Thoracic aorta (tissue), 2 donors: ENCODE measurements around the gene RAD54L. TPM values are rescaled to one million over a fixed set of nuclear protein-coding genes. Genes with fewer than 3 reads are reported as not detected.

Source experiments
- ATAC-seq: fragments of 150-250 bp; one replicate; pipeline ENCODE4 v1.8.0; 2017; ENCODE audit warnings: low read depth; ENCODE audit not compliant: insufficient number of reproducible peaks, low FRiP score
- DNase-seq: peaks from one replicate; pipeline ENCODE4 v3.0.0-alpha.2; 2020; ENCODE audit warnings: low spot score
- H3K27ac ChIP-seq, 2 donors: fragments of 200-600 bp; sonication (generic); 1 replicate in 1 of 2; 2 replicates in 1 of 2; pipeline ENCODE4 v1.5.1; 2016; ENCODE audit warnings: mild to moderate bottlenecking in 2 of 2, moderate library complexity in 2 of 2
- H3K27me3 ChIP-seq: fragments of 200-600 bp; sonication (generic); replicated peaks from 2 replicates; pipeline ENCODE4 v1.6.0; 2016; ENCODE audit warnings: mild to moderate bottlenecking; ENCODE audit not compliant: insufficient read depth
- H3K36me3 ChIP-seq: fragments of 200-600 bp; sonication (generic); one replicate; pipeline ENCODE4 v1.5.1; 2016
- H3K4me1 ChIP-seq, 2 donors: fragments of 200-600 bp; sonication (generic); 1 replicate in 1 of 2; 2 replicates in 1 of 2; pipeline versions ENCODE4 v1.5.1 to v1.6.0; 2016; ENCODE audit warnings: low read depth in 2 of 2, mild to moderate bottlenecking in 1 of 2; ENCODE audit not compliant: control insufficient read depth in 1 of 2
- H3K4me3 ChIP-seq: fragments of 200-600 bp; sonication (generic); 2 replicates; pipeline ENCODE4 v1.5.1; 2016; ENCODE audit warnings: mild to moderate bottlenecking
- H3K9me3 ChIP-seq: fragments of 200-600 bp; sonication (generic); 2 replicates; pipeline ENCODE4 v1.5.1; 2016
- total RNA-seq, 2 donors: library from RNA; depleted of rRNA; stranded (reverse); fragments of >200 nt; gene quantifications; one replicate each; pipeline versions ENCODE4 v1.1.0 to v1.2.3, GENCODE V29; 2016
- TF ChIP-seq, protein P1 (sequence below): fragments of 200-600 bp; sonication (generic); IDR thresholded peaks from one replicate; pipeline ENCODE4 v1.5.1; 2019; ENCODE audit warnings: antibody characterized with exemption

Gene RAD54L
- total RNA-seq, 2 donors from 2014 or later: 0.68 to 4.1 TPM

- ATAC-seq (no peak), DNase-seq (no peak)
- H3K4me3 ChIP-seq: peak overlapping the region; percentile 98
- H3K4me1 ChIP-seq: peaks cover 19 to 37% of the 10 kb centered on the region in 2 donors
- no peaks in the 10 kb centered on the region for H3K9me3 ChIP-seq
- H3K27me3 ChIP-seq: no peaks in the 10 kb centered on the region
- peaks cover 5% of the 10 kb centered on the region for H3K36me3 ChIP-seq
- H3K27ac ChIP-seq: peak overlapping the region; percentile 91 to 97
- TF ChIP-seq, protein P1, sequence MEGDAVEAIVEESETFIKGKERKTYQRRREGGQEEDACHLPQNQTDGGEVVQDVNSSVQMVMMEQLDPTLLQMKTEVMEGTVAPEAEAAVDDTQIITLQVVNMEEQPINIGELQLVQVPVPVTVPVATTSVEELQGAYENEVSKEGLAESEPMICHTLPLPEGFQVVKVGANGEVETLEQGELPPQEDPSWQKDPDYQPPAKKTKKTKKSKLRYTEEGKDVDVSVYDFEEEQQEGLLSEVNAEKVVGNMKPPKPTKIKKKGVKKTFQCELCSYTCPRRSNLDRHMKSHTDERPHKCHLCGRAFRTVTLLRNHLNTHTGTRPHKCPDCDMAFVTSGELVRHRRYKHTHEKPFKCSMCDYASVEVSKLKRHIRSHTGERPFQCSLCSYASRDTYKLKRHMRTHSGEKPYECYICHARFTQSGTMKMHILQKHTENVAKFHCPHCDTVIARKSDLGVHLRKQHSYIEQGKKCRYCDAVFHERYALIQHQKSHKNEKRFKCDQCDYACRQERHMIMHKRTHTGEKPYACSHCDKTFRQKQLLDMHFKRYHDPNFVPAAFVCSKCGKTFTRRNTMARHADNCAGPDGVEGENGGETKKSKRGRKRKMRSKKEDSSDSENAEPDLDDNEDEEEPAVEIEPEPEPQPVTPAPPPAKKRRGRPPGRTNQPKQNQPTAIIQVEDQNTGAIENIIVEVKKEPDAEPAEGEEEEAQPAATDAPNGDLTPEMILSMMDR: no peak
These were observed 43.2 kb upstream of the RAD54L start for GRCh38 chr1:46204406-46204742.

DNA sequence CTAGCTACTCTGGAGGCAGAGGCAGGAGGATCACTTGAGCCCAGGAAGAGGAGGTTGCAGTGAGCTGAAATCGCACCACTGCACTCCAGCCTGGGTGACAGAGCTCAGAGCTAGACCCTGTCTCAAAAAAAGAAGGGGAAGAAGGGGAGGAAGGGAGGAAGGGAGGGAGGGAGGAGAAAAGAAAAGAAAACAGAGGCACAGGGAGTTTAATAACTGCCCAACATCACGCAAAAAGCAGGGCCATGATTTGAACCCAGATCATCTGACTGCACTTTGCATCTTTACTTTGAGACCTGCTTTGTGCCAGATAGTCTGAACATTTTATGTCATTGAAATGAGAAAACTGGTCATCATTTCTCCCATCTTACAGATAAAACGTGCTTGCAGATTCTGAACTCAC lies 42.4 kb upstream of the RAD54L start:
- H3K4me1 ChIP-seq: peaks cover 19 to 36% of the 10 kb centered on the region in 2 donors
- no peaks in the 10 kb centered on the region for H3K27me3 ChIP-seq
- H3K27ac ChIP-seq: peak overlapping the region; percentile 51 to 97
- H3K36me3 ChIP-seq: peaks cover 9% of the 10 kb centered on the region
- peak overlapping the region; percentile 98 for H3K4me3 ChIP-seq
- no peak for ATAC-seq
- no peak for DNase-seq
- TF ChIP-seq, protein P1: no peak
- no peaks in the 10 kb centered on the region for H3K9me3 ChIP-seq

DNA sequence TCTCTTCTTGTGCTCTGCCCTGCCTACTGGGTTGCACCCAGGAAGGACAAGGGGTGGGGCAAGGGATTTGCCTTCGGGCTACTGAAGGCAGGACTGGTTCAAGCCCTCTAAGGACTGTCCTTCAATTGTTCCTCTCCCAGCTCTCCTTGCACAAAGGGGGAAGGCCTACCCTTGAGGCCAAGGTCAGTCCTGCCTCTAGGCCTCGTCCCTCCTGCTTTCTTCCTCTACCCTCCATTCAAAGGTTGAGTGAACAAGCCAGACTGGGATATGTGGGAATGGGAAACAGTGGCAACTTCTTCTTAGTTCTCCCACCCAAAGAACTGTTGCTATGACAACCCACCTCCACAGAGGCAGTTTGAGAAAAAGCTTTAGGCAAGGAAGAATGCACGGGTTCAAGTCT lies 41.8 kb upstream of the RAD54L start:
- DNase-seq: no peak
- H3K9me3 ChIP-seq: no peaks in the 10 kb centered on the region
- H3K4me3 ChIP-seq: peak overlapping the region; percentile 98
- peaks cover 9% of the 10 kb centered on the region for H3K36me3 ChIP-seq
- H3K27me3 ChIP-seq: no peaks in the 10 kb centered on the region
- TF ChIP-seq, protein P1: no peak
- peaks cover 19 to 36% of the 10 kb centered on the region in 2 donors for H3K4me1 ChIP-seq
- ATAC-seq: no peak
- H3K27ac ChIP-seq: peak overlapping the region; percentile 51 to 97

DNA sequence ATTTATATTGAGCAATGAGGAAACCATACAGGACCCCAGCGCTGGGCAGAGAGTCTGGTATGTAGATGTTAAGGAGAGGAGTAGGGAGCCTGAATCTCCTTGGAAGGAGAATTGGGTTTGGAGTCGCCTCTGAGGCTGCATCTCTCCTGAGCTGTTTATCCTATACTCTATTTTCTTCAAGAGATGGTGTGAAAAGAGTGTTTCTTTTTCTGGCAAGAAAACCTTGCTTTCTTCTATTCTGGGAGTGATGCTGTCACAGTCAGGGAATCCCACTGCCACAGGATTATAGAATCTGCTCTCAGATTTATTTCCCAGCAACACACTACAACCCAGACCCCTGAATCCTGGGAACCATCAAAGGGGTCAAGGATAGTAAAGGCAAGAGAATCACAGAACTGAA lies 41.2 kb upstream of the RAD54L start:
- Histone ChIP-seq H3K4me1 (peaks cover 19 to 36% of the 10 kb centered on the region in 2 donors), H3K36me3 (peaks cover 9% of the 10 kb centered on the region), H3K27me3 (no peaks in the 10 kb centered on the region), H3K9me3 (no peaks in the 10 kb centered on the region), H3K4me3 (no peak overlapping the region), H3K27ac (peak overlapping the region; percentile 51 to 97)
- ATAC-seq (no peak), DNase-seq (no peak)
- TF ChIP-seq, protein P1: no peak

DNA sequence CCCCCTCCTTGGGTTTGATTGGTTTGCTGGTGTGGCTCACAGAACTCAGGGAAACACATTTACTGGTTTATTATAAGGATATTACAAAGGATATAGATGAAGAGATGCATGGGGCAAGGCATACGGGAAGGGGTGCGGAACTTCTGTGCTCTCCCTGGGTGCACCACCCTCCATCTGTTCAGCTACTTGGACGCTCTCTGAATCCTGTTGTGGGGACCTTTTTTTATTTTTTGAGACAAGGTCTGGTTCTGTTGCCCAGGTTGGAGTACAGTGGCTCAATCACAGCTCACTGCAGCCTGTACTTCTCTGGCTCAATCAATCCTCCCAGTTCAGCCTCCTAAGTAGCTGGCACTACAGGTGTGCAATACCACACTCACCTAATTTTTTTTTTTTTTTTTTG lies 37.0 kb upstream of the RAD54L start:
- Histone ChIP-seq H3K27ac (no peak overlapping the region), H3K36me3 (peaks cover 9% of the 10 kb centered on the region), H3K4me1 (peaks cover 9 to 17% of the 10 kb centered on the region in 2 donors), H3K4me3 (no peak overlapping the region), H3K27me3 (no peaks in the 10 kb centered on the region), H3K9me3 (no peaks in the 10 kb centered on the region)
- ATAC-seq: no peak
- TF ChIP-seq, protein P1: no peak
- DNase-seq: no peak
